HEK293 (cell line): ENCODE data around the gene CCNK.

ENCODE experiments used
- CTCF ChIA-PET: fragments of 350-600 bp; formaldehyde crosslinking; extraction: SDS; loops from one replicate; lab custom pipeline; 2021; ENCODE audit warnings: antibody characterized with exemption; lab: Yijun Ruan, JAX
- POLR2A ChIA-PET: fragments of 300-600 bp; formaldehyde crosslinking; extraction: SDS; loops from one replicate; lab custom pipeline; 2020; ENCODE audit warnings: antibody characterized with exemption, inconsistent platforms; lab: Yijun Ruan, JAX
- H3K27ac ChIP-seq: fragments of 200-500 bp; sonication (Bioruptor generic); 2 replicates; pipeline ENCODE4 v1.5.1; 2014; ENCODE audit warnings: low read depth, low read length, control low read depth, inconsistent platforms; ENCODE audit errors: extremely low read depth
- H3K36me3 ChIP-seq, 2 experiments: fragments of 200-500 bp in 1 of 2; sonication (Bioruptor generic) in 1 of 2; 1 replicate in 1 of 2; 2 replicates in 1 of 2; pipeline ENCODE4 v1.5.1; 2014 to 2017; ENCODE audit warnings: inconsistent platforms in 2 of 2, low read length in 2 of 2; ENCODE audit not compliant: control insufficient read depth in 2 of 2, insufficient read depth in 1 of 2
- H3K4me1 ChIP-seq: fragments of 200-500 bp; sonication (Bioruptor generic); 2 replicates; pipeline ENCODE4 v1.5.1; 2014; ENCODE audit warnings: mild to moderate bottlenecking, low read length, inconsistent platforms; ENCODE audit not compliant: control insufficient read depth, insufficient read depth
- H3K4me3 ChIP-seq: 2 replicates; pipeline ENCODE4 v1.5.1; 2011; ENCODE audit warnings: low read depth, mild to moderate bottlenecking, control low read depth, low read length, moderate library complexity
- H3K9me3 ChIP-seq: fragments of 200-500 bp; sonication (Bioruptor generic); 2 replicates; pipeline ENCODE4 v1.5.1; 2014; ENCODE audit warnings: low read depth, low read length, inconsistent platforms; ENCODE audit not compliant: control insufficient read depth, insufficient read depth
- EGR2 ChIP-seq: fragments of 450-650 bp; formaldehyde crosslinking; IDR thresholded peaks from 2 replicates; pipeline ENCODE4 v1.5.1; 2016; ENCODE audit warnings: low read depth, missing biosample characterization, missing genetic modification characterization
- ZFHX2 ChIP-seq: fragments of 450-650 bp; formaldehyde crosslinking; conservative IDR thresholded peaks from 2 replicates; pipeline ENCODE4 v1.5.1; 2016; ENCODE audit warnings: missing biosample characterization, missing genetic modification characterization
- ZNF10 ChIP-seq: fragments of 450-650 bp; formaldehyde crosslinking; IDR thresholded peaks from 2 replicates; pipeline ENCODE4 v1.5.1; 2017; ENCODE audit warnings: missing biosample characterization, missing genetic modification characterization
- ZNF174 ChIP-seq: fragments of 450-650 bp; formaldehyde crosslinking; IDR thresholded peaks from 2 replicates; pipeline ENCODE4 v1.5.0; 2017; ENCODE audit warnings: missing biosample characterization, mild to moderate bottlenecking, missing genetic modification characterization
- ZNF473 ChIP-seq: fragments of 450-650 bp; formaldehyde crosslinking; IDR thresholded peaks from 2 replicates; pipeline ENCODE4 v1.5.1; 2017; ENCODE audit warnings: missing biosample characterization, missing genetic modification characterization
- ZNF518A ChIP-seq: fragments of 450-650 bp; formaldehyde crosslinking; conservative IDR thresholded peaks from 2 replicates; pipeline ENCODE4 v1.5.1; 2016; ENCODE audit warnings: low read depth, missing biosample characterization, missing genetic modification characterization
- ZNF645 ChIP-seq: fragments of 450-650 bp; formaldehyde crosslinking; IDR thresholded peaks from 2 replicates; pipeline ENCODE4; 2016; ENCODE audit warnings: missing biosample characterization, missing genetic modification characterization
- ZNF76 ChIP-seq: fragments of 450-650 bp; formaldehyde crosslinking; IDR thresholded peaks from 2 replicates; pipeline ENCODE4; 2016; ENCODE audit warnings: low read depth, missing biosample characterization, missing genetic modification characterization, borderline replicate concordance
- ZNF830 ChIP-seq: fragments of 450-650 bp; IDR thresholded peaks from 2 replicates; pipeline ENCODE4 v1.5.0; 2018; ENCODE audit warnings: missing biosample characterization, missing genetic modification characterization, low read depth, mild to moderate bottlenecking, moderate library complexity
- ZNF837 ChIP-seq: fragments of 450-650 bp; formaldehyde crosslinking; IDR thresholded peaks from 2 replicates; pipeline ENCODE4 v1.5.1; 2016; ENCODE audit warnings: missing biosample characterization, missing genetic modification characterization
- TF ChIP-seq, protein P1 (sequence below): fragments of 450-650 bp; formaldehyde crosslinking; IDR thresholded peaks from 2 replicates; pipeline ENCODE4 v1.5.1; 2016; ENCODE audit warnings: missing biosample characterization, missing genetic modification characterization, borderline replicate concordance

CCNK gene

DNA sequence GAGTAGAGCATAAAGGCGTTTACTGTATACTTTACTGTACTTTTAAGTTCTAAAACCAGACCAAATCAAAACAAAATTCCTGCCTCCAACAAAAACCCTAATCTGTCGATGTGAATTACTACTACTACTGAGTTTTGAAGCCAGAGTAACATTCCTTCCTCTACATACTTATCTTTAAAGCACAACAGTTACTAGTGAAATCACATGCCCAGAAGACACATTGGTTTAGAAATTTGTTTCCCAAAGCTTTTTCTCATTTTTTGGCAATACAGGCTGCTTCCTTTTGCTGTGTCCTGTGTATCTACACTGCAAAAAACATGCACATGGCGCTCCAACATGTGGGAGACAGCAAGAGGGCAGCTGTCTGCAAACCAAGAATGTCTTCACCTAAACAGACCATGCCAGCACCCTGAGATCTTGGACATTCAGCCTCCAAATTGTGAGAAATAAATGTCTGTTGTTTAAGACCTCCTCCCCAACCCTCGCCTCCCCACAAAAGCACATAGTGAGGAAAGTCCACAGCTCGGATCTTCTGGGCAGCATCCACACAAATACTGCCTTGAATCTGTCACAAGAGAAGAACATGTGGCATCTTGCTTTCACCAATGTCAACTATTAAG lies 21.6 kb upstream of the CCNK start:
- POLR2A ChIA-PET = no interaction called here
- no peaks in the 10 kb centered on the region for H3K4me1 ChIP-seq
- no peaks in the 10 kb centered on the region for H3K9me3 ChIP-seq
- H3K27ac ChIP-seq = no peak overlapping the region
- TF ChIP-seq ZNF10 (tag by site-specific recombination) = 0 out of 2 replicates have a peak, but pooled peaks have one; percentile 21
- TF ChIP-seq ZNF473 (tag by site-specific recombination) = no peak
- TF ChIP-seq ZNF645 (tag by site-specific recombination) = no peak
- no peak for TF ChIP-seq ZNF830 (tag by site-specific recombination)
- TF ChIP-seq ZNF174 = no peak
- CTCF ChIA-PET = interaction anchor here (0.9 kb wide), 1 partner anchor 44 kb away, joined by 4 read pairs; no protein-coding TSS in a partner anchor
- peaks cover 13 to 52% of the 10 kb centered on the region in 2 experiments for H3K36me3 ChIP-seq
- H3K4me3 ChIP-seq = no peak overlapping the region

- CTCF ChIA-PET = interaction anchor here (0.6 to 1.7 kb wide), 5 partner anchors 12 to 71 kb away, joined by 3 to 6 read pairs (median 4); no protein-coding TSS in a partner anchor
- Histone ChIP-seq H3K9me3 (no peaks in the 10 kb centered on the region), H3K4me3 (no peak overlapping the region), H3K27ac (no peak overlapping the region), H3K4me1 (no peaks in the 10 kb centered on the region), H3K36me3 (peaks cover 12 to 51% of the 10 kb centered on the region in 2 experiments)
- POLR2A ChIA-PET = interaction anchor here (1.0 kb wide), 1 partner anchor 20 kb away, joined by 3 read pairs; the partner anchor contains the start of genes CCNK and SETD3
- TF ChIP-seq ZNF76 = no peak
- no peak for TF ChIP-seq ZNF518A (tag by site-specific recombination)
- TF ChIP-seq, protein P1, sequence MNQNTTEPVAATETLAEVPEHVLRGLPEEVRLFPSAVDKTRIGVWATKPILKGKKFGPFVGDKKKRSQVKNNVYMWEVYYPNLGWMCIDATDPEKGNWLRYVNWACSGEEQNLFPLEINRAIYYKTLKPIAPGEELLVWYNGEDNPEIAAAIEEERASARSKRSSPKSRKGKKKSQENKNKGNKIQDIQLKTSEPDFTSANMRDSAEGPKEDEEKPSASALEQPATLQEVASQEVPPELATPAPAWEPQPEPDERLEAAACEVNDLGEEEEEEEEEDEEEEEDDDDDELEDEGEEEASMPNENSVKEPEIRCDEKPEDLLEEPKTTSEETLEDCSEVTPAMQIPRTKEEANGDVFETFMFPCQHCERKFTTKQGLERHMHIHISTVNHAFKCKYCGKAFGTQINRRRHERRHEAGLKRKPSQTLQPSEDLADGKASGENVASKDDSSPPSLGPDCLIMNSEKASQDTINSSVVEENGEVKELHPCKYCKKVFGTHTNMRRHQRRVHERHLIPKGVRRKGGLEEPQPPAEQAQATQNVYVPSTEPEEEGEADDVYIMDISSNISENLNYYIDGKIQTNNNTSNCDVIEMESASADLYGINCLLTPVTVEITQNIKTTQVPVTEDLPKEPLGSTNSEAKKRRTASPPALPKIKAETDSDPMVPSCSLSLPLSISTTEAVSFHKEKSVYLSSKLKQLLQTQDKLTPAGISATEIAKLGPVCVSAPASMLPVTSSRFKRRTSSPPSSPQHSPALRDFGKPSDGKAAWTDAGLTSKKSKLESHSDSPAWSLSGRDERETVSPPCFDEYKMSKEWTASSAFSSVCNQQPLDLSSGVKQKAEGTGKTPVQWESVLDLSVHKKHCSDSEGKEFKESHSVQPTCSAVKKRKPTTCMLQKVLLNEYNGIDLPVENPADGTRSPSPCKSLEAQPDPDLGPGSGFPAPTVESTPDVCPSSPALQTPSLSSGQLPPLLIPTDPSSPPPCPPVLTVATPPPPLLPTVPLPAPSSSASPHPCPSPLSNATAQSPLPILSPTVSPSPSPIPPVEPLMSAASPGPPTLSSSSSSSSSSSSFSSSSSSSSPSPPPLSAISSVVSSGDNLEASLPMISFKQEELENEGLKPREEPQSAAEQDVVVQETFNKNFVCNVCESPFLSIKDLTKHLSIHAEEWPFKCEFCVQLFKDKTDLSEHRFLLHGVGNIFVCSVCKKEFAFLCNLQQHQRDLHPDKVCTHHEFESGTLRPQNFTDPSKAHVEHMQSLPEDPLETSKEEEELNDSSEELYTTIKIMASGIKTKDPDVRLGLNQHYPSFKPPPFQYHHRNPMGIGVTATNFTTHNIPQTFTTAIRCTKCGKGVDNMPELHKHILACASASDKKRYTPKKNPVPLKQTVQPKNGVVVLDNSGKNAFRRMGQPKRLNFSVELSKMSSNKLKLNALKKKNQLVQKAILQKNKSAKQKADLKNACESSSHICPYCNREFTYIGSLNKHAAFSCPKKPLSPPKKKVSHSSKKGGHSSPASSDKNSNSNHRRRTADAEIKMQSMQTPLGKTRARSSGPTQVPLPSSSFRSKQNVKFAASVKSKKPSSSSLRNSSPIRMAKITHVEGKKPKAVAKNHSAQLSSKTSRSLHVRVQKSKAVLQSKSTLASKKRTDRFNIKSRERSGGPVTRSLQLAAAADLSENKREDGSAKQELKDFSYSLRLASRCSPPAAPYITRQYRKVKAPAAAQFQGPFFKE (tag by site-specific recombination) = no peak
- TF ChIP-seq EGR2 (tag by site-specific recombination) = peak; percentile 86
- TF ChIP-seq ZNF837 (tag by site-specific recombination) = no peak
- TF ChIP-seq ZFHX2 (tag by site-specific recombination) = peak; percentile 88
Observed at GRCh38 chr14:99460793-99461192, 20.4 kb upstream of the CCNK start.
